ENCODE results near the gene MATN4.

MATN4 gene

DNA sequence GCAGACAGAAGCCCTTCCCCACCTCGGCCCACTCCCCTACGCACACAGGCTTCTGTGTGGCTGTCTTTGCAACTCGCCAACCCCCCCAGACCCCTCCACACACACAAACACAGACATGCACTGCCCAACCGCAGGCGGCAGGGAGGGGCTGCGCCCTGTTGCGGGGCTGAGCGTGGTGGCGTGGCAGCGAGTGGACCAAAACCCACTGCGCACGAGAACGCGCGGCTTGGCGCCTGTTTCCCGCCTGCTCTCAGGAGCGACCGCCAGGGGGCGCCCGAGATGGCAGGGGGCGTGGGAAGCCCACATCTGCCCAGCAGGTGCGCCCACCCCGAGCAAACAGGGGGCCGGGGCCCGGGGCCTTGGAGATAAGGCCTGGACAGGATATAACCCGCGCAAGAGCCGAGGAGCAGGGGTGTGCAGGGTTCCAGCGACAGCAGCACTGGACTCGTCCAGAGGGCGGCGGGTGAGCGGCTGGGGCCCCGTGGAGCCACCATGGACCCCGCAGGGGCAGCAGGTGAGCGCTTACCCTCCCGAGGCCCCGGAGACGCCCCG is 1.6 kb downstream of the MATN4 start, which contains the start of gene RBPJL:
Gene RBPJL (plus strand): TSS at position 410 of the 552 bp plus-strand sequence. CDS start 83 bp downstream, at position 493.
- TF ChIP-seq, protein P1, sequence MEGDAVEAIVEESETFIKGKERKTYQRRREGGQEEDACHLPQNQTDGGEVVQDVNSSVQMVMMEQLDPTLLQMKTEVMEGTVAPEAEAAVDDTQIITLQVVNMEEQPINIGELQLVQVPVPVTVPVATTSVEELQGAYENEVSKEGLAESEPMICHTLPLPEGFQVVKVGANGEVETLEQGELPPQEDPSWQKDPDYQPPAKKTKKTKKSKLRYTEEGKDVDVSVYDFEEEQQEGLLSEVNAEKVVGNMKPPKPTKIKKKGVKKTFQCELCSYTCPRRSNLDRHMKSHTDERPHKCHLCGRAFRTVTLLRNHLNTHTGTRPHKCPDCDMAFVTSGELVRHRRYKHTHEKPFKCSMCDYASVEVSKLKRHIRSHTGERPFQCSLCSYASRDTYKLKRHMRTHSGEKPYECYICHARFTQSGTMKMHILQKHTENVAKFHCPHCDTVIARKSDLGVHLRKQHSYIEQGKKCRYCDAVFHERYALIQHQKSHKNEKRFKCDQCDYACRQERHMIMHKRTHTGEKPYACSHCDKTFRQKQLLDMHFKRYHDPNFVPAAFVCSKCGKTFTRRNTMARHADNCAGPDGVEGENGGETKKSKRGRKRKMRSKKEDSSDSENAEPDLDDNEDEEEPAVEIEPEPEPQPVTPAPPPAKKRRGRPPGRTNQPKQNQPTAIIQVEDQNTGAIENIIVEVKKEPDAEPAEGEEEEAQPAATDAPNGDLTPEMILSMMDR (IDR thresholded peaks at IDR 0.05; ENCODE audit: low read depth, low read length, missing control alignments): peak; percentile 87
- Histone ChIP-seq H3K27me3 (replicated peaks) (no peaks in the 10 kb centered on the region), H3K36me3 (replicated peaks) (no peaks in the 10 kb centered on the region), H3K4me3 (ENCODE audit: low read depth, low read length) (no peak within 1 kb of the TSS), H3K27ac (no peak within 1 kb of the TSS)
- in situ Hi-C loops (cut with HindIII; ENCODE audit: low pct_ligation_motif_present, low sequenced_read_pairs): no loop called here
- no peak for DNase-seq

DNA sequence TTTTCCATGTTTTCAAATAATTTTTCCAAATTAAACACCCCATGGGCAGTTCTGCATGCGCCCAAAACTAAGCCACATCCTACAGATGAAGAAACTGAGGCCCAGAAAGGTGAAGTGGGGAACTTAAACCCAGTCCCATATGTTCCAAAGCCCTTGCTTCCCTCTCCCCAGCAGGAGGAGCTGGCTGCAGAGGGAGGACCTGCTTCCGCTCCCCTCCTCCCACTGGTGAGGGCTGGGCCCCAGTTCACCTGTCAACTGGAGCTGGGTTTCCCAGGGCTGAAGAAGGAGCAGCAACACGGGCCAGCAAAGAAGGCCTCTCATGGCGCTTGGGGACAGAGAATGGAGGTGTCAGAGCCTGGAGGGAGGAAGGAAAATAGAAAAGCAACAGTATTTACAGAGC is 2.8 kb downstream of the MATN4 start:
- H3K27me3 ChIP-seq (replicated peaks): no peaks in the 10 kb centered on the region
- TF ChIP-seq, protein P1 (IDR thresholded peaks at IDR 0.05; ENCODE audit: low read depth, low read length, missing control alignments): peak; percentile 37
- no peak overlapping the region for H3K4me3 ChIP-seq (ENCODE audit: low read depth, low read length)
- in situ Hi-C loops (cut with HindIII; ENCODE audit: low pct_ligation_motif_present, low sequenced_read_pairs): no loop called here
- no peak overlapping the region for H3K27ac ChIP-seq
- H3K36me3 ChIP-seq (replicated peaks): no peaks in the 10 kb centered on the region
- DNase-seq: no peak

DNA sequence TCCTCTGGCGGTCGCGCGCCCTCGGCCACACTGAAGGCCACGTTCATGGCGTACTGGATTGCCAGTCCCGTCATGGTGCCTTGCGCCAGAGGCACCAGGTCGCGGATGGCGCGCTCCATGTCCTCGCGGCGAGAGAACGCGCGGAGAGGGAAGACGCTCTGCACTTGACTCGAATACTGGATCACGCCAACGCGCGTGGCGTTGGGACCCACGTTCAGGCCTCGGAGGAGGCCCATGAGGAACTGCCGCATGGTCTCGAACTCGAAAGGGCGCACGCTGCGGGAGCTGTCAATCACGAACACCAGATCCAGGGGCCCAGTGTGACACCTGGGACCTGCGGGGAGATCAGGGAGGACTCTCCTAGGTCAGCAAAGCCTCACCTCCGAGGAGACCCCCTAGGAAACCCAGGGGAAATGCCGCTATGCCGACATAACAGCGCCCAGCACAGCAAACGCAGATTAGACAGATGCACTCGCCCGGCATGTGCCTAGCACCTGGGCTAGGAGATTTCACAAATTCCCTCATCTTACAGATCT is 3.6 kb downstream of the MATN4 start:
- H3K27ac ChIP-seq: no peak overlapping the region
- H3K4me3 ChIP-seq (ENCODE audit: low read depth, low read length): no peak overlapping the region
- H3K27me3 ChIP-seq (replicated peaks): no peaks in the 10 kb centered on the region
- no peak for DNase-seq
- in situ Hi-C loops (cut with HindIII; ENCODE audit: low pct_ligation_motif_present, low sequenced_read_pairs): no loop called here
- no peaks in the 10 kb centered on the region for H3K36me3 ChIP-seq (replicated peaks)
- TF ChIP-seq, protein P1 (IDR thresholded peaks at IDR 0.05; ENCODE audit: low read depth, low read length, missing control alignments): no peak

DNA sequence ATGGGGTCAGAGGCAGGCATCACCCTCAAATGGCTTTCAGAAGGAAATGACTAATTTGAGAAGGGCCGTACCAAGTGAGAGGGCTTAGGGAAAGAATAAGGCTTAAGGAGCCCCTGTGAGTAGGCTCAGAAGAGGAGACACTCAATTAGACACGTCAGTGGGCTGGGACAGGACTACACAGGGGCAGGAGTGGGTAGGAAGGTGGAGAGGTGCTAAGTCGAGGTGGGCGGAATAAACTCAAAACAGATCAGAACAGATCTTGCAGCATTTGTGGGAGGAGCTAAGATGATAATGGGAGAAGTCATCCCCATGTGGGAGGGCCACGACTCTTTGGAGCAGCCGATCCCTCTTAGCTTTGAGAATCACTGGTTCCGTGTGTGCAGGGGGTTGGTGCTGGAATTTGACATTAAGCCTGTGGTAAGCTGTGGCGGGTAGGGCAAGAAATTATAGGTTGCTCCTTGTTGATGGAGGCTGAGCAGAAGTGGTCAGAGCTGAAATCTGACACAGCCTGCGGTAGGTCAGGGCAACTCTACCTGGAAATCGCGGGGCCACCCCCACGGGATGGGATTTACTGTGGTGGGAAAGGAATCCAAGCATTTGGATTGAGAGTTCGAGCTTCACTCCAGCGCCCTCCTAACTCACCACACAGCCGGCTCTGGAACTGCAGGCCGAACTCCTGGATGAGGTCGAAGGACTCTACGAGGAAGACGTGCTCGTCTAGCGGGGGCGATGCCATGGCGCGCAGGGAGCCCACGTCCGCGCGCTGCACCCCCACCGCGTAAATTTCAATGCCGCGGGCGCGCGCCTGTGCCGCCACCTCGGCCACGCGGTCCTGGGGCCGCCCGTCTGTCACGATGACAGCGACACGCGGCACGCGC is 4.3 kb downstream of the MATN4 start:
- in situ Hi-C loops (cut with HindIII; ENCODE audit: low pct_ligation_motif_present, low sequenced_read_pairs): no loop called here
- H3K27me3 ChIP-seq (replicated peaks): no peaks in the 10 kb centered on the region
- H3K27ac ChIP-seq: no peak overlapping the region
- H3K4me3 ChIP-seq (ENCODE audit: low read depth, low read length): no peak overlapping the region
- DNase-seq: no peak
- TF ChIP-seq, protein P1 (IDR thresholded peaks at IDR 0.05; ENCODE audit: low read depth, low read length, missing control alignments): no peak
- H3K36me3 ChIP-seq (replicated peaks): no peaks in the 10 kb centered on the region

DNA sequence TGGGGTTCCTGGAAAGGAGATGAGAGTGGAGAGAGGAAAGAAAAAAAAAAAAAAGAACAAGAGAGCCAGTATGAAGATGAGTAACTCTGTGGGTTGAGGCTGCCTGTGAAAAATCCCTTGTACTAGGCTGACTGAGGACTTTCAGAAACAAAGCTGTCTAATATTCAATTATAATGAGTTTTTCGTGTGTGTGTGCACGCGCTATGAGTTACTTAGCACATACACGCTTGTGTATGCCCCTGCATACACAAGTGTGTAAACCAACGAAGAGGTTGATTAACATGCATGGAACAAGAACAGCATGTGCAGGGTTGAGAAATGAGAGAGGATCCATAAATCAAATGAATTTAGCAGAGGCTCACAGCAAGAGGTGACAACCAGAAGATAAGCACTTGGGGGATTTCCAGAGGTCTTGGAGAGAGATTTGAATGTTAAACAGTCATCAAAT is 6.3 kb downstream of the MATN4 start:
- TF ChIP-seq, protein P1 (IDR thresholded peaks at IDR 0.05; ENCODE audit: low read depth, low read length, missing control alignments): no peak
- no peak for DNase-seq
- no peaks in the 10 kb centered on the region for H3K36me3 ChIP-seq (replicated peaks)
- H3K4me3 ChIP-seq (ENCODE audit: low read depth, low read length): no peak overlapping the region
- H3K27me3 ChIP-seq (replicated peaks): no peaks in the 10 kb centered on the region
- in situ Hi-C loops (cut with HindIII; ENCODE audit: low pct_ligation_motif_present, low sequenced_read_pairs): no loop called here
- H3K27ac ChIP-seq: no peak overlapping the region

All from brain microvascular endothelial cell (primary cell).